ENCODE data around the gene FMNL3. TPM values are rescaled to one million over a fixed set of nuclear protein-coding genes. Genes with fewer than 3 reads are reported as not detected.

The FMNL3 gene
- total RNA-seq, 1 donor from 2014 or later, result 84.3 TPM

DNA sequence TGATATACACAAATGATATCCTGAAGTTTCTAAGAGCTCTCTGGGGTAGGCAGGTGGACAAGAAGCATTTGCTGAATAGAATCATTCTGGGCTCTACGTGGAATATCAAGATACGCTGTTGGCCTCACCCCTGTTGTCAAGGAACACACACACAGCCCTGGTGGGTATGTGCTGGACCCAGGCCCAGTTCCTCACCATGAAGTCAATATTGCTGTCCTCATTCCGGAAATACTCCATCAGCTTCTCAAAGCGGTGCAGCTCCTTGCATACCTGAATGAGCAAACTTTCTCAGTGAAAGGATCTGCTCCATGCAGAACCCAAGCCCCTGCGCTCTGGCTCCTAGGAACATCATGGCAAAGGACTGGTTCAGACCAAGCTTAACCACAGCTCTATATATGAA, 52.5 kb downstream of the FMNL3 start:
- peaks cover 83% of the 10 kb centered on the region for H3K36me3 Mint-ChIP-seq (ENCODE audit: low read depth)

DNA sequence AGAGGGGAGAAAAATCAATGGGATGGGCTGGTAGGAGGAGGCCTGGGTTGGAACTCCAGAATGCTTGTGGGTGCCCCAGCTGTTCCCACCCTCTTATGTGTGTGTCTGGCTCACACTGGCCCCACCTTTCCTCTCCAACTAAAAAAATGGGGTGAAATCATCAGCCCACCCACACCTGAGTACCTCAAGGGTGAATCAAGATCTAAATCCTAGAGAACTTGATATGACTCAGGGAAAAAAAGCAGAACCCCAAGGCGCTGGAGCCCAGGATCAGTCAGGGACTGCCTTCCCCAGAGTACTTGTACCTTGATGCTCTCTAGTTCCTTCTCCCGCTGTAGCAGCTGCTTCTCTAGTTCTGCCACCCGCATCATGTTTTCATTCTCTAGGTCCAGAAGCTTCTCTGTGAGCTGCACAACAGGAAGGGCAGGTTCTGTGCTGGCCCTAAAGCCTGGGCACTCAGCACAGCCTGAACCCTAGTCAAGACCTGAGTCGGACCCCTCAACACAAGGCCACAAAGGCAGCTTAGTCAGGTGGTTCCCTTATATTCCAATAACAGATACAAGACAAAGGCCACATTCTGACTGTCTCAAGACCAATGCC, 54.2 kb downstream of the FMNL3 start:
- ATAC-seq (ENCODE audit: low read depth) (no peak), DNase-seq (no peak)
- Mint-ChIP-seq H3K27ac (peak overlapping the region; percentile 53), H3K9me3 (no peaks in the 10 kb centered on the region), H3K4me3 (no peak overlapping the region), H3K36me3 (ENCODE audit: low read depth) (peaks cover 88% of the 10 kb centered on the region), H3K4me1 (peaks cover 8% of the 10 kb centered on the region), H3K27me3 (no peaks in the 10 kb centered on the region)
- intact Hi-C loops (cut with micrococcal nuclease), result no loop called here
- CTCF ChIA-PET, result no interaction called here
- TF ChIP-seq, protein P1, sequence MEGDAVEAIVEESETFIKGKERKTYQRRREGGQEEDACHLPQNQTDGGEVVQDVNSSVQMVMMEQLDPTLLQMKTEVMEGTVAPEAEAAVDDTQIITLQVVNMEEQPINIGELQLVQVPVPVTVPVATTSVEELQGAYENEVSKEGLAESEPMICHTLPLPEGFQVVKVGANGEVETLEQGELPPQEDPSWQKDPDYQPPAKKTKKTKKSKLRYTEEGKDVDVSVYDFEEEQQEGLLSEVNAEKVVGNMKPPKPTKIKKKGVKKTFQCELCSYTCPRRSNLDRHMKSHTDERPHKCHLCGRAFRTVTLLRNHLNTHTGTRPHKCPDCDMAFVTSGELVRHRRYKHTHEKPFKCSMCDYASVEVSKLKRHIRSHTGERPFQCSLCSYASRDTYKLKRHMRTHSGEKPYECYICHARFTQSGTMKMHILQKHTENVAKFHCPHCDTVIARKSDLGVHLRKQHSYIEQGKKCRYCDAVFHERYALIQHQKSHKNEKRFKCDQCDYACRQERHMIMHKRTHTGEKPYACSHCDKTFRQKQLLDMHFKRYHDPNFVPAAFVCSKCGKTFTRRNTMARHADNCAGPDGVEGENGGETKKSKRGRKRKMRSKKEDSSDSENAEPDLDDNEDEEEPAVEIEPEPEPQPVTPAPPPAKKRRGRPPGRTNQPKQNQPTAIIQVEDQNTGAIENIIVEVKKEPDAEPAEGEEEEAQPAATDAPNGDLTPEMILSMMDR (IDR thresholded peaks at IDR 0.05), result no peak
- POLR2A ChIA-PET, result interaction anchor here (1.5 kb wide), 1 partner anchor 10 kb away, joined by 3 read pairs; no protein-coding TSS in a partner anchor

More for the DNA sequence above, 52.5 kb downstream of the FMNL3 start:
- Mint-ChIP-seq H3K27ac (no peak overlapping the region), H3K9me3 (no peaks in the 10 kb centered on the region), H3K4me1 (peaks cover 13% of the 10 kb centered on the region), H3K27me3 (no peaks in the 10 kb centered on the region), H3K4me3 (no peak overlapping the region)
- ChIA-PET CTCF (interaction anchor here (0.7 to 1.3 kb wide), 4 partner anchors 10 to 49 kb away, joined by 3 to 5 read pairs (median 4); no protein-coding TSS in a partner anchor), POLR2A (interaction anchor here (1.5 kb wide), 1 partner anchor 8 kb away, joined by 3 read pairs; no protein-coding TSS in a partner anchor)
- TF ChIP-seq, protein P1 (IDR thresholded peaks at IDR 0.05), result no peak
- DNase-seq (no peak), ATAC-seq (ENCODE audit: low read depth) (no peak)
- intact Hi-C loops (cut with micrococcal nuclease), result no loop called here

DNA sequence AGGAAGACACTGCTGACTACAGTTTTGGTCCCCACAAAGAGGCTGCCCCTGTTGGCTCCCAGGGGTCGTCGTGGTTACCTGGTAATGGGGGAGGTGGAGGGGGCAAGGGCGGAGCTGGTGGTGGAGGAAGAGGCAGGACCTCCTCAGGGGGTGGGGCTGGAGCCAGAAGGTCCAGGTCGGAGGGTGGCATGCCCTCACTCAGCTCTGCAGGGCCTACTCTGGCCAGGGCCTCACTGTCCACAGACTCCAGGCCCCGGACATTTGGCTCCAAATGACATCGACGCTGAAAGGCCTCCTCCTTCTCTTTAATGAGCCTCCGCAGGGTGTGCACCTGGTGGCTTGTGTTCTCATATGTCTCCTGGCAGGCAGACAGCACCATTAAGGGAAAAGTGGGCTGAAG, 55.4 kb downstream of the FMNL3 start:
- Mint-ChIP-seq H3K27me3 (no peaks in the 10 kb centered on the region), H3K9me3 (no peaks in the 10 kb centered on the region), H3K4me3 (no peak overlapping the region), H3K27ac (no peak overlapping the region), H3K36me3 (ENCODE audit: low read depth) (peaks cover 91% of the 10 kb centered on the region), H3K4me1 (peaks cover 5% of the 10 kb centered on the region)
- intact Hi-C loops (cut with micrococcal nuclease), result no loop called here
- TF ChIP-seq, protein P1 (IDR thresholded peaks at IDR 0.05), result no peak
- no peak for DNase-seq
- ChIA-PET POLR2A (interaction anchor here (1.3 kb wide), 1 partner anchor 11 kb away, joined by 3 read pairs; no protein-coding TSS in a partner anchor), CTCF (no interaction called here)
- ATAC-seq (ENCODE audit: low read depth), result no peak

DNA sequence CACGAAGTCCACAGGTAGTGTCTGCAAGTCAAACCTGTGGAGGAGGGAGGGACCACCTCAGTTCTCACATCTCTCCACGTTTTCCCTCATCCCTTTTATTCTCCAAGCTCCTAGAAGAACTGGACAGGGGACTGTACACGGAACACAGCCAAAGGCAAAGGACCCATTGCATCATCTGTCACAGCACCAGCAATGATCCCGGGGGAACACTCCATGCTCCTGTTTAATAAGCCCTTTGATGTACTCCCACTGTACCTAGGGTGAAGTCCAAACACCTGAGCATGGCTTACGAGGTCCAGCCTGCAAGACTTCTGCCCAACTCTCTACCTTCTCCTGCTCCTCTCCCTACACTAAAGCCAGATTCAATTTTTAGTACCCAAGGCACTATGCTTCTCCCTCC, 57.3 kb downstream of the FMNL3 start:
- Mint-ChIP-seq H3K36me3 (ENCODE audit: low read depth) (peaks cover 95% of the 10 kb centered on the region), H3K4me3 (no peak overlapping the region), H3K27ac (peak overlapping the region; percentile 13), H3K27me3 (no peaks in the 10 kb centered on the region), H3K9me3 (no peaks in the 10 kb centered on the region), H3K4me1 (peaks cover 20% of the 10 kb centered on the region)
- intact Hi-C loops (cut with micrococcal nuclease), result no loop called here
- no peak for DNase-seq
- TF ChIP-seq, protein P1 (IDR thresholded peaks at IDR 0.05), result no peak
- ChIA-PET CTCF (interaction anchor here (14.7 kb wide), 1 partner anchor 60 kb away, joined by 284 read pairs; the partner anchor contains the start of gene FMNL3), POLR2A (interaction anchor here (0.9 kb wide), 1 partner anchor 13 kb away, joined by 3 read pairs; no protein-coding TSS in a partner anchor)
- no peak for ATAC-seq (ENCODE audit: low read depth)

DNA sequence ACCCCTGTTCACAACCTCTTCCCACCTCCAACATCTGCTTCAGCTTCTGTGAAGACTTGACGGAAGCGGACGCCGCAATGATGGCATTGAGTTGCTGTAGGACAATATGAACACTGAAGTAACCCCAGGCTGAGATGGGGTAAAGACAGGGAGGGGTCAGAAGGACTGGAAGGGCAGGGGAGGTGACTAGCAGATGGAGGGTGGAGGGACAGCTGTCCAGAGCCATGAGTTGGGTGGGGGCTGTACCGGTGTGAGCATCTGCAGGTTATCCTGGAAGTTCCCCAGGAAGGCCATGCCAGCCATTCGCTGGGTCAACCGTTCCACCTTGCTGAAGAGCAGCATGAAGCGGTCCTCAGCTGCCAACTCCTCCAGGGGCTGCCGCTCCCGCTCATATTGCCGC, 57.8 kb downstream of the FMNL3 start:
- TF ChIP-seq, protein P1 (IDR thresholded peaks at IDR 0.05), result no peak
- H3K27me3 Mint-ChIP-seq, result no peaks in the 10 kb centered on the region
- H3K36me3 Mint-ChIP-seq (ENCODE audit: low read depth), result peaks cover 95% of the 10 kb centered on the region

More for the DNA sequence above, 57.8 kb downstream of the FMNL3 start:
- ChIA-PET CTCF (interaction anchor here (1.1 to 14.7 kb wide), 3 partner anchors 12 to 128 kb away, joined by 3 to 284 read pairs (median 11); partner anchors contain the start of gene FMNL3), POLR2A (interaction anchor here (0.6 to 1.5 kb wide), 4 partner anchors 14 to 92 kb away, joined by 3 to 6 read pairs (median 4); no protein-coding TSS in a partner anchor)
- DNase-seq (no peak), ATAC-seq (ENCODE audit: low read depth) (no peak)
- no peaks in the 10 kb centered on the region for H3K9me3 Mint-ChIP-seq
- intact Hi-C loops (cut with micrococcal nuclease), result no loop called here
- no peak overlapping the region for H3K4me3 Mint-ChIP-seq
- H3K27ac Mint-ChIP-seq, result peak overlapping the region; percentile 2
- H3K4me1 Mint-ChIP-seq, result peaks cover 25% of the 10 kb centered on the region

Data from activated B cell treated with CpG ODN at 0.5 μM for 24 hours (primary cell).